HCT116 (cell line): ENCODE data around the gene TFAP2D. TPM values are rescaled to one million over a fixed set of nuclear protein-coding genes. Genes with fewer than 3 reads are reported as not detected.

Source experiments
- ATAC-seq: fragments of 200-7000 bp; cut with Tn5 transposase; 2 replicates; pipeline ENCODE4 v1.9.1; 2020; ENCODE audit warnings: mild to moderate bottlenecking, moderate library complexity
- BruUV-seq: library from RNA; stranded (reverse); fragments of 400-500 nt; replicated peaks from 2 replicates; lab custom pipeline; 2021; lab: Mats Ljungman, UMichigan
- CTCF ChIA-PET: fragments of 300-600 bp; sonication (Branson Sonifier 250); formaldehyde crosslinking; loops from one replicate; lab custom pipeline; 2021; ENCODE audit warnings: antibody characterized with exemption; lab: Charles Lee
- POLR2A ChIA-PET: fragments of 300-600, 350-600 bp; sonication (Branson Sonifier 250); formaldehyde crosslinking; loops from one replicate; lab custom pipeline; 2021; ENCODE audit warnings: antibody characterized with exemption; lab: Charles Lee
- RAD21 ChIA-PET, 2 experiments: fragments of 300-600 bp; sonication (Branson Sonifier 250); formaldehyde crosslinking; loops; one replicate each; lab custom pipeline; 2023; ENCODE audit warnings: low total read pairs in 2 of 2; ENCODE audit not compliant: uncharacterized antibody in 2 of 2, unreplicated experiment in 2 of 2, low non-redundant PET in 1 of 2; lab: Charles Lee
- DNase-seq: peaks from one replicate; pipeline ENCODE4 v3.0.0-alpha.2; 2010; ENCODE audit warnings: low read depth, low spot score
- H2AFZ ChIP-seq: fragments of 200-600 bp; shearing (Covaris generic), sonication (generic); 2 replicates; pipeline ENCODE4 v1.6.1; 2017; ENCODE audit warnings: low read depth, mixed run types, mixed read lengths, antibody characterized with exemption, low read length; ENCODE audit not compliant: poor library complexity, severe bottlenecking
- H3K27ac ChIP-seq: 2 replicates; pipeline ENCODE4 v1.5.1; 2012; ENCODE audit warnings: low read depth, low read length
- H3K27me3 ChIP-seq: fragments of 200-600 bp; sonication (generic); 2 replicates; pipeline ENCODE4 v1.6.1; 2016; ENCODE audit warnings: mixed run types, low read length, mixed read lengths; ENCODE audit not compliant: insufficient read depth
- H3K36me3 ChIP-seq, 2 experiments: fragments of 200-500 bp in 1 of 2; fragments of 200-600 bp in 1 of 2; sonication (Bioruptor generic) in 1 of 2; sonication (generic) in 1 of 2; 2 replicates each; pipeline versions ENCODE4 v1.5.1 to v1.6.1; 2014 to 2016; ENCODE audit warnings: low read length in 2 of 2, inconsistent platforms in 1 of 2, mixed read lengths in 1 of 2, mixed run types in 1 of 2; ENCODE audit not compliant: insufficient read depth in 2 of 2, control insufficient read depth in 1 of 2
- H3K4me1 ChIP-seq, 2 experiments: fragments of 200-600 bp in 1 of 2; sonication (generic) in 1 of 2; 2 replicates each; pipeline versions ENCODE4 v1.5.1 to v1.6.1; 2012 to 2017; ENCODE audit warnings: low read length in 2 of 2, inconsistent platforms in 1 of 2, mild to moderate bottlenecking in 1 of 2, mixed read lengths in 1 of 2, mixed run types in 1 of 2, moderate library complexity in 1 of 2; ENCODE audit not compliant: insufficient read depth in 2 of 2, control insufficient read depth in 1 of 2
- H3K4me2 ChIP-seq: fragments of 200-600 bp; sonication (generic); 2 replicates; pipeline ENCODE4 v1.6.1; 2017; ENCODE audit warnings: mixed run types, low read length, mixed read lengths
- H3K4me3 ChIP-seq, 2 experiments: fragments of 200-600 bp in 1 of 2; sonication (generic) in 1 of 2; replicated peaks in 1 of 2; 2 replicates each; pipeline ENCODE4 v1.5.1; 2011 to 2016; ENCODE audit warnings: low read length in 2 of 2, control low read depth in 1 of 2, low read depth in 1 of 2, mild to moderate bottlenecking in 1 of 2, mixed read lengths in 1 of 2, mixed run types in 1 of 2
- H3K79me2 ChIP-seq: fragments of 200-600 bp; sonication (generic); 2 replicates; pipeline ENCODE4 v1.6.1; 2017; ENCODE audit warnings: mild to moderate bottlenecking, mixed run types, low read length, moderate library complexity, mixed read lengths; ENCODE audit not compliant: insufficient read depth
- H3K9ac ChIP-seq: fragments of 200-600 bp; sonication (generic); 2 replicates; pipeline ENCODE4 v1.6.1; 2016; ENCODE audit warnings: low read length, mixed read lengths
- H3K9me2 ChIP-seq: fragments of 200-600 bp; sonication (generic), shearing (Covaris generic); 2 replicates; pipeline ENCODE4 v1.6.1; 2017; ENCODE audit warnings: mixed run types, mild to moderate bottlenecking, moderate library complexity; ENCODE audit not compliant: insufficient read depth
- H3K9me3 ChIP-seq, 2 experiments: fragments of 200-500 bp in 1 of 2; fragments of 200-600 bp in 1 of 2; sonication (Bioruptor generic) in 1 of 2; sonication (generic) in 1 of 2; 2 replicates each; pipeline ENCODE4 v1.6.1; 2014 to 2017; ENCODE audit warnings: low read length in 2 of 2, mixed read lengths in 2 of 2, inconsistent platforms in 1 of 2, low read depth in 1 of 2, mild to moderate bottlenecking in 1 of 2, mixed run types in 1 of 2, moderate library complexity in 1 of 2; ENCODE audit not compliant: control insufficient read depth in 1 of 2, insufficient read depth in 1 of 2
- H4K20me1 ChIP-seq: fragments of 200-600 bp; sonication (generic), shearing (Covaris generic); 2 replicates; pipeline ENCODE4 v1.6.1; 2017; ENCODE audit warnings: mixed run types, mild to moderate bottlenecking, moderate library complexity; ENCODE audit not compliant: insufficient read depth
- CEBPB ChIP-seq: IDR thresholded peaks from 2 replicates; pipeline ENCODE4 v1.6.1; 2012; ENCODE audit warnings: low read depth
- CTCF ChIP-seq, 3 experiments: fragments of 200-600 bp in 1 of 3; sonication (generic) in 1 of 3; IDR thresholded peaks in 2 of 3; conservative IDR thresholded peaks in 1 of 3; 2 replicates each; pipeline ENCODE4 v1.5.1; 2012 to 2017; ENCODE audit warnings: low read depth in 2 of 3, low read length in 2 of 3, antibody characterized with exemption in 1 of 3, borderline replicate concordance in 1 of 3, control low read depth in 1 of 3, mild to moderate bottlenecking in 1 of 3, mixed read lengths in 1 of 3, mixed run types in 1 of 3, moderate library complexity in 1 of 3; ENCODE audit not compliant: insufficient read depth in 1 of 3
- EZH2 ChIP-seq: fragments of 200-600 bp; sonication (generic); IDR thresholded peaks from 2 replicates; pipeline ENCODE4 v1.6.1; 2017; ENCODE audit warnings: antibody characterized with exemption, mixed run types
- EZH2phosphoT487 ChIP-seq: fragments of 200-600 bp; IDR thresholded peaks from 2 replicates; pipeline ENCODE4 v1.6.1; 2018; ENCODE audit warnings: antibody characterized with exemption, borderline replicate concordance
- FOSL1 ChIP-seq: IDR thresholded peaks from 2 replicates; pipeline ENCODE4 v1.6.1; 2012; ENCODE audit warnings: low read depth
- JUND ChIP-seq: IDR thresholded peaks from 2 replicates; pipeline ENCODE4 v1.6.1; 2012
- POLR2A ChIP-seq: IDR thresholded peaks from 2 replicates; pipeline ENCODE4 v1.7.0; 2011; ENCODE audit warnings: borderline replicate concordance; ENCODE audit not compliant: insufficient read depth, insufficient read length; ENCODE audit errors: extremely low read depth
- POLR2AphosphoS5 ChIP-seq: IDR thresholded peaks from 2 replicates; pipeline ENCODE4 v1.6.1; 2011; ENCODE audit warnings: mild to moderate bottlenecking, low read depth, low read length, moderate library complexity
- RAD21 ChIP-seq: IDR thresholded peaks from 2 replicates; pipeline ENCODE4 v1.6.1; 2012; ENCODE audit warnings: low read depth, mild to moderate bottlenecking
- REST ChIP-seq: IDR thresholded peaks from 2 replicates; pipeline ENCODE4 v1.6.1; 2012; ENCODE audit warnings: low read depth
- SIN3A ChIP-seq: IDR thresholded peaks from 2 replicates; pipeline ENCODE4 v1.6.1; 2012; ENCODE audit warnings: low read depth
- SP1 ChIP-seq: IDR thresholded peaks from 2 replicates; pipeline ENCODE4 v1.6.1; 2012; ENCODE audit warnings: low read depth
- SRF ChIP-seq: IDR thresholded peaks from 2 replicates; pipeline ENCODE4 v1.6.1; 2012; ENCODE audit warnings: low read depth
- TCF7L2 ChIP-seq: IDR thresholded peaks from 2 replicates; pipeline ENCODE4 v1.7.0; 2011; ENCODE audit warnings: borderline replicate concordance, inconsistent platforms; ENCODE audit not compliant: insufficient read depth, insufficient read length; ENCODE audit errors: extremely low read depth
- YY1 ChIP-seq: IDR thresholded peaks from 2 replicates; pipeline ENCODE4 v1.6.1; 2011; ENCODE audit warnings: low read length, low read depth, moderate library complexity, mild to moderate bottlenecking; ENCODE audit not compliant: insufficient replicate concordance; ENCODE audit errors: extremely low read depth
- ZBTB33 ChIP-seq: IDR thresholded peaks from 2 replicates; pipeline ENCODE4 v1.6.1; 2011; ENCODE audit warnings: mild to moderate bottlenecking, low read length, moderate library complexity; ENCODE audit not compliant: insufficient replicate concordance; ENCODE audit errors: extremely low read depth
- ZFX ChIP-seq: fragments of 450-650 bp; IDR thresholded peaks from 2 replicates; pipeline ENCODE4 v1.6.1; 2017
- ZNF274 ChIP-seq: fragments of 200-500 bp; sonication (Bioruptor generic); IDR thresholded peaks from 2 replicates; pipeline ENCODE4 v1.6.1; 2014; ENCODE audit warnings: mild to moderate bottlenecking, low read depth, low read length, inconsistent platforms
- intact Hi-C: fragments of 100-400 bp; cut with micrococcal nuclease; formaldehyde crosslinking; loops from 2 replicates; pipeline ENCODE4 v1.10.0; 2022
- total RNA-seq: library from RNA; stranded (reverse); gene quantifications from one replicate; pipeline ENCODE4 v1.2.1, GENCODE V29; 2021; ENCODE audit not compliant: unreplicated experiment
- TF ChIP-seq, protein P1 (sequence below): IDR thresholded peaks from 2 replicates; pipeline ENCODE4 v1.6.1; 2012

The TFAP2D gene
- total RNA-seq, 1 experiment from 2014 or later: not detected

DNA sequence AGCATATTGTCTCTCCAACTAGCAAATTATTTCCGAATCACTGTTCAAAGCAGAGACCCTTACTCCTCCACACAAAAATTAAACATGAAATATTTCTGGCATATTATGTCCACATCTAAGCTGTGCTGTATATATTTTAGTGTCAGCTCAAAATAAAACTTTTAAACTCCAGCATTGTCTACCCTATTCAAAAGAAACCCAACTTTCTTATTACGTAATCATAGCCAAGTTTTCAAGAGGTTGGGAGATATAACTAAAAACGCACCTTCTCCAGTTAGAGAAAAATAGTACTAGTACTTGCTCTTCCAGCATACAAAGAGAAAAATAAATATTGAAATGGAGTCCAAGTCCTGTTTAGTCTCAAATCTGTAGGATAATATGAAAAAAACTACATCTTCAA, 24.1 kb upstream of the TFAP2D start:
- no peaks in the 10 kb centered on the region for H4K20me1 ChIP-seq
- H3K4me2 ChIP-seq: no peak overlapping the region
- TF ChIP-seq ZFX (no peak), POLR2AphosphoS5 (no peak), CEBPB (no peak), TCF7L2 (no peak), EZH2 (no peak), ZBTB33 (no peak), YY1 (no peak), RAD21 (no peak), SRF (no peak), EZH2phosphoT487 (no peak), FOSL1 (no peak), JUND (no peak), CTCF (IDR thresholded peaks at IDR 0.05 in 2 of 3, conservative IDR thresholded peaks at IDR 0.05 in 1 of 3; ENCODE audit: borderline replicate concordance in 1 of 3, insufficient read depth in 1 of 3, low read depth in 2 of 3, low read length in 2 of 3) (no peak), REST (no peak), SIN3A (no peak), POLR2A (no peak), ZNF274 (no peak), SP1 (no peak)
- TF ChIP-seq, protein P1, sequence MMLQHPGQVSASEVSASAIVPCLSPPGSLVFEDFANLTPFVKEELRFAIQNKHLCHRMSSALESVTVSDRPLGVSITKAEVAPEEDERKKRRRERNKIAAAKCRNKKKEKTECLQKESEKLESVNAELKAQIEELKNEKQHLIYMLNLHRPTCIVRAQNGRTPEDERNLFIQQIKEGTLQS: no peak
- intact Hi-C loops: no loop called here
- no TSS peak for BruUV-seq
- POLR2A ChIA-PET: no interaction called here
- ATAC-seq (no peak), DNase-seq (no peak)
- CTCF ChIA-PET: no interaction called here
- no peaks in the 10 kb centered on the region for H3K4me1 ChIP-seq
- no peak overlapping the region for H3K9ac ChIP-seq
- H3K9me2 ChIP-seq: no peaks in the 10 kb centered on the region
- peaks cover 0 to 4% of the 10 kb centered on the region in 2 experiments; a peak in 2 of 4 replicates for H3K9me3 ChIP-seq
- no peak overlapping the region for H3K27ac ChIP-seq
- H2AFZ ChIP-seq: no peak overlapping the region
- H3K79me2 ChIP-seq: no peaks in the 10 kb centered on the region
- RAD21 ChIA-PET: no interaction called here
- H3K36me3 ChIP-seq: no peaks in the 10 kb centered on the region
- H3K27me3 ChIP-seq: no peaks in the 10 kb centered on the region
- no peak overlapping the region for H3K4me3 ChIP-seq
